Fibroblast of mammary gland (primary cell): ENCODE data around the gene BACE1.
A peak's percentile ranks its signal among the peaks of the same experiment; 100 is the strongest.

ENCODE experiments used
- DNase-seq: peaks from one replicate; pipeline ENCODE4 v3.0.0-alpha.2; 2010; ENCODE audit warnings: low read depth
- H3K4me3 ChIP-seq: 2 replicates; pipeline ENCODE4 v1.5.1; 2011; ENCODE audit warnings: low read depth, mild to moderate bottlenecking, low read length, moderate library complexity; ENCODE audit not compliant: control insufficient read depth
- CTCF ChIP-seq: conservative IDR thresholded peaks from 2 replicates; pipeline ENCODE4 v1.5.1; 2011; ENCODE audit warnings: low read depth, low read length, inconsistent platforms; ENCODE audit not compliant: control insufficient read depth, insufficient read depth

BACE1 gene

GRCh38 chr11:117289795-117290194, 26.3 kb downstream of the BACE1 start:
- no peak for DNase-seq
- no peak for TF ChIP-seq CTCF
- no peak overlapping the region for H3K4me3 ChIP-seq

GRCh38 chr11:117287668-117288067, 28.4 kb downstream of the BACE1 start:
- no peak for TF ChIP-seq CTCF
- DNase-seq = no peak
- no peak overlapping the region for H3K4me3 ChIP-seq

- no peak overlapping the region for H3K4me3 ChIP-seq
- no peak for DNase-seq
- TF ChIP-seq CTCF = no peak
Observed at GRCh38 chr11:117286588-117286987, 29.5 kb downstream of the BACE1 start.

GRCh38 chr11:117284053-117284452, 32.0 kb downstream of the BACE1 start:
- DNase-seq = no peak
- TF ChIP-seq CTCF = no peak
- H3K4me3 ChIP-seq = no peak overlapping the region

GRCh38 chr11:117282956-117283355, 33.1 kb downstream of the BACE1 start:
- no peak for TF ChIP-seq CTCF
- DNase-seq = no peak
- no peak overlapping the region for H3K4me3 ChIP-seq

- no peak for TF ChIP-seq CTCF
- no peak for DNase-seq
- H3K4me3 ChIP-seq = no peak overlapping the region
Observed at GRCh38 chr11:117281869-117282268, 34.2 kb downstream of the BACE1 start.

- TF ChIP-seq CTCF = no peak
- peak; percentile 99 for DNase-seq
- H3K4me3 ChIP-seq = no peak overlapping the region
Observed at GRCh38 chr11:117281159-117281558, 34.9 kb downstream of the BACE1 start.
